IMR-90 (cell line): Measurements from ENCODE around the gene TOMM6. TPM values are rescaled to one million over a fixed set of nuclear protein-coding genes. Genes with fewer than 3 reads are reported as not detected.

Source experiments
- ATAC-seq: fragments of 200-7000 bp; cut with Tn5 transposase; 2 replicates; pipeline ENCODE4 v1.9.1; 2020; ENCODE audit warnings: low read depth, mild to moderate bottlenecking, moderate library complexity
- BruUV-seq: library from RNA; stranded (reverse); fragments of 400-500 nt; replicated peaks from 2 replicates; lab custom pipeline; 2021; lab: Mats Ljungman, UMichigan
- CTCF ChIA-PET: fragments of 300-600 bp; formaldehyde crosslinking; extraction: SDS; loops from one replicate; lab custom pipeline; 2021; ENCODE audit warnings: antibody characterized with exemption; lab: Yijun Ruan, JAX
- POLR2A ChIA-PET: fragments of 300-600 bp; sonication (Branson Sonifier 250); formaldehyde crosslinking; loops from one replicate; lab custom pipeline; 2022; ENCODE audit warnings: antibody characterized with exemption; ENCODE audit not compliant: unreplicated experiment; lab: Charles Lee
- DNase-seq: peaks from one replicate; pipeline ENCODE4 v3.0.0; 2013
- H2AFZ ChIP-seq: replicated peaks from 2 replicates; pipeline ENCODE3; 2013; ENCODE audit warnings: low read length, mild to moderate bottlenecking; ENCODE audit not compliant: poor library complexity
- H2AK5ac ChIP-seq: 2 replicates; pipeline ENCODE4 v1.6.1; 2013; ENCODE audit warnings: low read depth, low read length, inconsistent platforms
- H2AK9ac ChIP-seq: replicated peaks from 2 replicates; pipeline ENCODE3; 2013; ENCODE audit warnings: mild to moderate bottlenecking, low read depth, low read length, moderate library complexity; ENCODE audit not compliant: poor library complexity
- H2BK120ac ChIP-seq: 2 replicates; pipeline ENCODE4 v1.6.1; 2013; ENCODE audit warnings: low read depth, low read length, inconsistent platforms
- H2BK15ac ChIP-seq: 3 replicates; pipeline ENCODE4 v1.6.1; 2013; ENCODE audit warnings: low read depth, low read length, inconsistent platforms
- H2BK20ac ChIP-seq: 2 replicates; pipeline ENCODE4 v1.6.1; 2013; ENCODE audit warnings: low read depth, mild to moderate bottlenecking, inconsistent platforms, low read length, moderate library complexity
- H2BK5ac ChIP-seq: 2 replicates; pipeline ENCODE4 v1.6.1; 2013; ENCODE audit warnings: mild to moderate bottlenecking, low read depth, low read length, inconsistent platforms; ENCODE audit not compliant: poor library complexity, severe bottlenecking
- H3K14ac ChIP-seq: replicated peaks from 2 replicates; pipeline ENCODE4 v1.6.1; 2013; ENCODE audit warnings: low read depth, low read length, inconsistent platforms
- H3K18ac ChIP-seq: 2 replicates; pipeline ENCODE4 v1.6.1; 2013; ENCODE audit warnings: low read depth, low read length, control low read depth
- H3K23ac ChIP-seq: 2 replicates; pipeline ENCODE4 v1.6.1; 2013; ENCODE audit warnings: low read depth, low read length, inconsistent platforms
- H3K27ac ChIP-seq: 2 replicates; pipeline ENCODE4 v1.5.1; 2013; ENCODE audit warnings: mild to moderate bottlenecking, control low read depth, low read length; ENCODE audit not compliant: insufficient read depth
- H3K27me3 ChIP-seq: 2 replicates; pipeline ENCODE4 v1.6.1; 2013; ENCODE audit warnings: low read length; ENCODE audit not compliant: control insufficient read depth, insufficient read depth
- H3K36me3 ChIP-seq: 2 replicates; pipeline ENCODE4 v1.6.1; 2013; ENCODE audit warnings: low read length, mixed read lengths; ENCODE audit not compliant: control insufficient read depth, insufficient read depth
- H3K4ac ChIP-seq: 2 replicates; pipeline ENCODE4 v1.6.1; 2013; ENCODE audit warnings: low read depth, low read length, inconsistent platforms
- H3K4me1 ChIP-seq: 2 replicates; pipeline ENCODE4 v1.6.1; 2013; ENCODE audit warnings: low read length, mixed read lengths; ENCODE audit not compliant: control insufficient read depth, insufficient read depth
- H3K4me2 ChIP-seq: 2 replicates; pipeline ENCODE4 v1.6.1; 2013; ENCODE audit warnings: low read depth, mild to moderate bottlenecking, control low read depth, low read length, moderate library complexity
- H3K4me3 ChIP-seq: 2 replicates; pipeline ENCODE4 v1.5.1; 2013; ENCODE audit warnings: low read depth, mild to moderate bottlenecking, control low read depth, low read length, moderate library complexity; ENCODE audit not compliant: insufficient read depth
- H3K56ac ChIP-seq: 2 replicates; pipeline ENCODE4 v1.6.1; 2013; ENCODE audit warnings: low read length, inconsistent platforms; ENCODE audit not compliant: insufficient read depth; ENCODE audit errors: extremely low read depth
- H3K79me1 ChIP-seq, 2 experiments: 2 replicates each; pipeline ENCODE4 v1.6.1; 2013; ENCODE audit warnings: low read length in 2 of 2, inconsistent platforms in 1 of 2, low read depth in 1 of 2
- H3K9ac ChIP-seq: 2 replicates; pipeline ENCODE4 v1.6.1; 2013; ENCODE audit warnings: low read depth, low read length, control low read depth
- H3K9me1 ChIP-seq: 2 replicates; pipeline ENCODE4 v1.6.1; 2013; ENCODE audit warnings: low read length, inconsistent platforms; ENCODE audit not compliant: insufficient read depth
- H3K9me3 ChIP-seq: 2 replicates; pipeline ENCODE4 v1.6.1; 2013; ENCODE audit warnings: low read length; ENCODE audit not compliant: control insufficient read depth, insufficient read depth
- H4K20me1 ChIP-seq: 2 replicates; pipeline ENCODE4 v1.6.1; 2013; ENCODE audit warnings: low read length, inconsistent platforms; ENCODE audit not compliant: insufficient read depth
- H4K5ac ChIP-seq: 2 replicates; pipeline ENCODE4 v1.6.1; 2013; ENCODE audit warnings: mild to moderate bottlenecking, low read depth, low read length, control low read depth
- H4K8ac ChIP-seq, 2 experiments: 2 replicates each; pipeline ENCODE4 v1.6.1; 2013; ENCODE audit warnings: low read depth in 2 of 2, low read length in 2 of 2, control low read depth in 1 of 2, inconsistent platforms in 1 of 2
- H4K91ac ChIP-seq: 2 replicates; pipeline ENCODE4 v1.6.1; 2013; ENCODE audit warnings: low read depth, low read length, inconsistent platforms; ENCODE audit not compliant: insufficient read depth
- BHLHE40 ChIP-seq: fragments of 150-350 bp; IDR thresholded peaks from 2 replicates; pipeline ENCODE4 v1.6.1; 2016; ENCODE audit warnings: mild to moderate bottlenecking, low read depth, low read length
- CEBPB ChIP-seq: IDR thresholded peaks from 2 replicates; pipeline ENCODE4 v1.6.1; 2012; ENCODE audit warnings: low read depth, low read length, improper control_type of control experiment
- CHD1 ChIP-seq: IDR thresholded peaks from 2 replicates; pipeline ENCODE4 v1.6.1; 2012; ENCODE audit warnings: low read depth, low read length, improper control_type of control experiment
- CTCF ChIP-seq: conservative IDR thresholded peaks from 2 replicates; pipeline ENCODE4 v1.5.1; 2012; ENCODE audit warnings: mild to moderate bottlenecking, low read depth, low read length, improper control_type of control experiment
- ELK1 ChIP-seq: fragments of 150-350 bp; IDR thresholded peaks from 2 replicates; pipeline ENCODE4 v1.6.1; 2016; ENCODE audit warnings: low read depth, mild to moderate bottlenecking, low read length, moderate library complexity, borderline replicate concordance
- MAZ ChIP-seq: IDR thresholded peaks from 2 replicates; pipeline ENCODE4 v1.6.1; 2012; ENCODE audit warnings: low read depth, mild to moderate bottlenecking, low read length, improper control_type of control experiment, moderate library complexity, borderline replicate concordance
- NFE2L2 ChIP-seq: fragments of 150-350 bp; IDR thresholded peaks from 2 replicates; pipeline ENCODE4 v1.6.1; 2016; ENCODE audit warnings: low read depth, mild to moderate bottlenecking, low read length
- POLR2A ChIP-seq: IDR thresholded peaks from 2 replicates; pipeline ENCODE4 v1.6.1; 2012; ENCODE audit warnings: mild to moderate bottlenecking, low read depth, low read length
- RAD21 ChIP-seq: IDR thresholded peaks from 2 replicates; pipeline ENCODE4 v1.6.1; 2012; ENCODE audit warnings: low read length, improper control_type of control experiment
- RCOR1 ChIP-seq: IDR thresholded peaks from 2 replicates; pipeline ENCODE4 v1.6.1; 2012; ENCODE audit warnings: mild to moderate bottlenecking, low read length, improper control_type of control experiment; ENCODE audit not compliant: insufficient replicate concordance
- RFX5 ChIP-seq: IDR thresholded peaks from 2 replicates; pipeline ENCODE4 v1.8.0; 2012; ENCODE audit warnings: low read depth, mild to moderate bottlenecking, low read length, moderate library complexity
- SMC3 ChIP-seq: fragments of 150-350 bp; IDR thresholded peaks from 2 replicates; pipeline ENCODE4 v1.6.1; 2016; ENCODE audit warnings: low read depth, mild to moderate bottlenecking, antibody characterized with exemption, low read length, moderate library complexity
- USF2 ChIP-seq: fragments of 150-350 bp; IDR thresholded peaks from 2 replicates; pipeline ENCODE4 v1.6.1; 2017; ENCODE audit warnings: mild to moderate bottlenecking, antibody characterized with exemption, low read length, low read depth
- WGBS, 2 experiments: methylation state at CpG; one replicate each; pipeline versions ENCODE4 v1.1.5 to v1.1.7; 2013; ENCODE audit warnings: missing lambda C conversion rate in 2 of 2; ENCODE audit not compliant: insufficient read length in 1 of 2; ENCODE audit errors: extremely low coverage in 2 of 2; 5-methylcytosine and 5-hydroxymethylcytosine counted together
- dilution Hi-C: fragments of 300-500 bp; cut with HindIII; formaldehyde crosslinking; loops from one replicate; pipeline ENCODE4 v1.14.3; 2018; ENCODE audit warnings: low sequenced_read_pairs; ENCODE audit not compliant: unreplicated experiment
- in situ Hi-C: fragments of 300-500 bp; cut with MboI; formaldehyde crosslinking; loops from 3 replicates; pipeline ENCODE4 v1.14.3; 2019; ENCODE audit warnings: low sequenced_read_pairs, inconsistent platforms, mixed read lengths
- intact Hi-C: fragments of 100-400 bp; cut with micrococcal nuclease; formaldehyde crosslinking; loops from 2 replicates; pipeline ENCODE4 v1.10.0; 2022
- polyA plus RNA-seq, 3 experiments: library from polyadenylated mRNA; depleted of rRNA; stranded (reverse); fragments of >200 nt; gene quantifications; 2 replicates each; pipeline ENCODE4 v1.2.3, GENCODE V29; 2012; ENCODE audit warnings: low replicate concordance in 1 of 3
- total RNA-seq: library from RNA; depleted of rRNA; stranded (reverse); fragments of >200 nt; gene quantifications from 2 replicates; pipeline ENCODE4 v1.2.3, GENCODE V29; 2012

TOMM6 gene
- total and polyA plus RNA-seq, 2 of the 4 experiments (the other 2 are of a cell fraction) = 128 to 227 TPM

- CTCF ChIA-PET = no interaction called here
- DNase-seq (no peak), ATAC-seq (no peak)
- no peak overlapping the region for H4K5ac ChIP-seq
- H3K14ac ChIP-seq = no peak overlapping the region
- no peak overlapping the region for H3K27ac ChIP-seq
- H4K20me1 ChIP-seq = no peaks in the 10 kb centered on the region
- no peak overlapping the region for H3K4ac ChIP-seq
- peaks cover 12% of the 10 kb centered on the region; the same call in 1 of the 2 replicates for H3K27me3 ChIP-seq
- dilution Hi-C loops = no loop called here
- no peaks in the 10 kb centered on the region for H3K9me1 ChIP-seq
- no peak overlapping the region for H2AK9ac ChIP-seq
- no peaks in the 10 kb centered on the region for H3K9me3 ChIP-seq
- H3K36me3 ChIP-seq = no peaks in the 10 kb centered on the region
- no peak overlapping the region for H4K91ac ChIP-seq
- BruUV-seq = no TSS peak
- intact Hi-C loops = no loop called here
- H2AFZ ChIP-seq = no peak overlapping the region
- no peak overlapping the region for H2BK15ac ChIP-seq
- no peak overlapping the region for H4K8ac ChIP-seq
- no peak overlapping the region for H3K9ac ChIP-seq
- no peak overlapping the region for H2BK120ac ChIP-seq
- H3K56ac ChIP-seq = no peak overlapping the region
- H2AK5ac ChIP-seq = no peak overlapping the region
- WGBS, 2 experiments = 78% methylated on average over 5 of the region's 7 CpGs; no CpG with 5 or more reads in 1 of the 2 experiments
- H3K18ac ChIP-seq = no peak overlapping the region
- H2BK5ac ChIP-seq = no peak overlapping the region
- TF ChIP-seq RFX5 (no peak), BHLHE40 (no peak), USF2 (no peak), RAD21 (no peak), POLR2A (no peak), SMC3 (no peak), RCOR1 (no peak), CTCF (no peak), ELK1 (no peak), NFE2L2 (no peak), CEBPB (no peak), CHD1 (no peak), MAZ (no peak)
- no peak overlapping the region for H3K4me2 ChIP-seq
- H3K79me1 ChIP-seq = no peaks in the 10 kb centered on the region
- H3K4me1 ChIP-seq = no peaks in the 10 kb centered on the region
- no peak overlapping the region for H2BK20ac ChIP-seq
- H3K4me3 ChIP-seq = no peak overlapping the region
- in situ Hi-C loops = no loop called here
- POLR2A ChIA-PET = no interaction called here
- no peak overlapping the region for H3K23ac ChIP-seq
Observed at GRCh38 chr6:41744236-41744787, 43.2 kb upstream of the TOMM6 start.
